HepG2 (cell line): ENCODE data around the gene UBAP2. TPM values are rescaled to one million over a fixed set of nuclear protein-coding genes. Genes with fewer than 3 reads are reported as not detected.

Experiments
- ATAC-seq: fragments of 200-7000 bp; cut with Tn5 transposase; 3 replicates; pipeline ENCODE4 v1.9.1; 2020; ENCODE audit warnings: mild to moderate bottlenecking, moderate library complexity
- BruUV-seq: library from RNA; stranded (reverse); fragments of 400-500 nt; replicated peaks from 2 replicates; lab custom pipeline; 2021; lab: Mats Ljungman, UMichigan
- CTCF ChIA-PET: fragments of 300-600 bp; formaldehyde crosslinking; extraction: SDS; loops from one replicate; lab custom pipeline; 2021; ENCODE audit warnings: low total read pairs, inconsistent platforms, low intra/inter-chr PET ratio; lab: Yijun Ruan, JAX
- POLR2A ChIA-PET: fragments of 350-600 bp; sonication (Branson Sonifier 250); formaldehyde crosslinking; loops from one replicate; lab custom pipeline; 2020; ENCODE audit warnings: antibody characterized with exemption, inconsistent platforms; lab: Yijun Ruan, JAX
- DNase-seq: peaks from one replicate; pipeline ENCODE4 v3.0.0-alpha.2; 2015; ENCODE audit warnings: low spot score
- FAIRE-seq: peaks from 3 replicates; lab custom pipeline; 2011; peaks lifted over from hg19 to GRCh38; lab: Jason Lieb, UNC
- H2AFZ ChIP-seq: one replicate; pipeline ENCODE4 v1.6.1; 2011; ENCODE audit warnings: low read length, inconsistent platforms
- H3K27ac ChIP-seq: fragments of 300-600 bp; 3 replicates; pipeline ENCODE4 v1.8.0; 2011; ENCODE audit warnings: mixed run types, mild to moderate bottlenecking, mixed read lengths, low read length, inconsistent platforms; ENCODE audit not compliant: insufficient read depth; ENCODE audit errors: extremely low read length
- H3K27me3 ChIP-seq, 2 experiments: fragments of 200-600 bp in 1 of 2; 2 replicates in 1 of 2; 3 replicates in 1 of 2; pipeline versions ENCODE4 v1.6.0 to v1.8.0; 2011; ENCODE audit warnings: low read length in 2 of 2, mild to moderate bottlenecking in 2 of 2, moderate library complexity in 2 of 2, inconsistent platforms in 1 of 2; ENCODE audit not compliant: insufficient read depth in 2 of 2, control insufficient read depth in 1 of 2
- H3K36me3 ChIP-seq, 2 experiments: fragments of 200-600 bp in 1 of 2; replicated peaks in 1 of 2; 2 replicates in 1 of 2; 3 replicates in 1 of 2; pipeline versions ENCODE4 v1.5.1 to v1.8.0; 2011; ENCODE audit warnings: low read length in 2 of 2, inconsistent platforms in 1 of 2; ENCODE audit not compliant: insufficient read depth in 2 of 2, control insufficient read depth in 1 of 2
- H3K4me1 ChIP-seq: 2 replicates; pipeline ENCODE4 v1.5.1; 2012; ENCODE audit warnings: low read length, inconsistent platforms; ENCODE audit not compliant: insufficient read depth
- H3K4me2 ChIP-seq: 2 replicates; pipeline ENCODE4 v1.6.0; 2011; ENCODE audit warnings: low read depth, low read length, inconsistent platforms
- H3K4me3 ChIP-seq, 3 experiments: fragments of 200-600 bp in 1 of 3; sonication (generic), shearing (Covaris generic) in 1 of 3; replicated peaks in 1 of 3; 2 replicates each; pipeline ENCODE4 v1.5.1; 2011 to 2016; ENCODE audit warnings: low read length in 3 of 3, inconsistent platforms in 2 of 3, low read depth in 2 of 3, mild to moderate bottlenecking in 2 of 3, control low read depth in 1 of 3, mixed read lengths in 1 of 3; ENCODE audit not compliant: insufficient read depth in 1 of 3
- H3K79me2 ChIP-seq: one replicate; pipeline ENCODE4 v1.6.1; 2011; ENCODE audit warnings: low read length, inconsistent platforms; ENCODE audit not compliant: insufficient read depth
- H3K9ac ChIP-seq: 2 replicates; pipeline ENCODE4 v1.6.0; 2011; ENCODE audit warnings: mild to moderate bottlenecking, low read depth, low read length, inconsistent platforms; ENCODE audit not compliant: insufficient read depth
- H3K9me3 ChIP-seq: 2 replicates; pipeline ENCODE4 v1.5.1; 2012; ENCODE audit warnings: mild to moderate bottlenecking, low read length
- H4K20me1 ChIP-seq: 2 replicates; pipeline ENCODE4 v1.6.0; 2011; ENCODE audit warnings: inconsistent platforms, mild to moderate bottlenecking, low read length, moderate library complexity; ENCODE audit not compliant: insufficient read depth
- FOXC1 ChIP-seq: sonication (generic); formaldehyde crosslinking; IDR thresholded peaks from 2 replicates; pipeline ENCODE4 v1.8.0; 2022; ENCODE audit warnings: mild to moderate bottlenecking, missing genetic modification reagents, borderline replicate concordance
- FOXO4 ChIP-seq: sonication (generic); formaldehyde crosslinking; conservative IDR thresholded peaks from 2 replicates; pipeline ENCODE4 v1.8.1; 2023; ENCODE audit warnings: missing genetic modification reagents
- HNF4A ChIP-seq: sonication (generic); formaldehyde crosslinking; IDR thresholded peaks from 2 replicates; pipeline ENCODE4 v1.4.0; 2020; ENCODE audit warnings: missing genetic modification reagents
- MLX ChIP-seq: IDR thresholded peaks from 2 replicates; pipeline ENCODE4 v1.6.1; 2016
- RBM22 ChIP-seq: fragments of 200-400 bp; formaldehyde crosslinking; optimal IDR thresholded peaks from 2 replicates; pipeline ENCODE3; 2017; ENCODE audit warnings: mild to moderate bottlenecking, low read length, moderate library complexity
- SNAPC5 ChIP-seq: sonication (generic); formaldehyde crosslinking; IDR thresholded peaks from 2 replicates; pipeline ENCODE4 v1.8.1; 2023; ENCODE audit warnings: mild to moderate bottlenecking, missing genetic modification reagents, borderline replicate concordance
- ZNF737 ChIP-seq: sonication (generic); formaldehyde crosslinking; IDR thresholded peaks from 2 replicates; pipeline ENCODE4 v1.5.0; 2020; ENCODE audit warnings: missing genetic modification reagents, mild to moderate bottlenecking, borderline replicate concordance
- ZSCAN29 ChIP-seq: sonication (generic); formaldehyde crosslinking; conservative IDR thresholded peaks from 2 replicates; pipeline ENCODE4 v1.4.0; 2020; ENCODE audit warnings: mild to moderate bottlenecking, missing genetic modification reagents
- WGBS: methylation state at CpG from one replicate; pipeline ENCODE4 v1.1.6; 2017; ENCODE audit warnings: low lambda C conversion rate; 5-methylcytosine and 5-hydroxymethylcytosine counted together
- in situ Hi-C: cut with HindIII; loops from 2 replicates; pipeline ENCODE4 v1.10.0; 2017; ENCODE audit warnings: low pct_unique_long_range_greater_than_20kb; ENCODE audit not compliant: extremely low pct_ligation_motif_present
- intact Hi-C: fragments of 100-400 bp; cut with micrococcal nuclease; formaldehyde crosslinking; loops from one replicate; pipeline ENCODE4 v1.10.0; 2022; ENCODE audit not compliant: unreplicated experiment
- polyA plus RNA-seq, 8 experiments: library from polyadenylated mRNA; depleted of rRNA in 3 of 8; stranded (reverse) in 7 of 8; unstranded in 1 of 8; fragments of >200 nt; fragmentation: Illumina TruSeq in 4 of 8; extraction: Trizol in 4 of 8; gene quantifications; 2 replicates each; pipeline versions ENCODE4 v1.2.1 to v1.2.3, GENCODE V29; 2011 to 2016; ENCODE audit warnings: low read depth in 4 of 8, missing spikeins in 1 of 8, mixed read lengths in 1 of 8; ENCODE audit not compliant: insufficient read depth in 1 of 8
- total RNA-seq, 5 experiments: library from RNA; depleted of rRNA; stranded (reverse); fragments of >200 nt; fragmentation: Illumina TruSeq; extraction: Trizol; gene quantifications; 2 replicates each; pipeline ENCODE4 v1.2.3, GENCODE V29; 2016; ENCODE audit warnings: low read depth in 1 of 5
- TF ChIP-seq, protein P1 (sequence below): sonication (generic); formaldehyde crosslinking; IDR thresholded peaks from 2 replicates; pipeline ENCODE4 v1.4.0; 2020; ENCODE audit warnings: missing genetic modification reagents
- TF ChIP-seq, protein P2 (sequence below): sonication (generic); formaldehyde crosslinking; IDR thresholded peaks from 2 replicates; pipeline ENCODE4 v1.5.1; 2020; ENCODE audit warnings: mild to moderate bottlenecking, missing genetic modification reagents, moderate library complexity

Gene UBAP2
- total and polyA plus RNA-seq, 2 of the 13 experiments (the other 11 are each of a cell fraction or from before 2014, with no cell fraction given) = 19.0 to 22.0 TPM

DNA sequence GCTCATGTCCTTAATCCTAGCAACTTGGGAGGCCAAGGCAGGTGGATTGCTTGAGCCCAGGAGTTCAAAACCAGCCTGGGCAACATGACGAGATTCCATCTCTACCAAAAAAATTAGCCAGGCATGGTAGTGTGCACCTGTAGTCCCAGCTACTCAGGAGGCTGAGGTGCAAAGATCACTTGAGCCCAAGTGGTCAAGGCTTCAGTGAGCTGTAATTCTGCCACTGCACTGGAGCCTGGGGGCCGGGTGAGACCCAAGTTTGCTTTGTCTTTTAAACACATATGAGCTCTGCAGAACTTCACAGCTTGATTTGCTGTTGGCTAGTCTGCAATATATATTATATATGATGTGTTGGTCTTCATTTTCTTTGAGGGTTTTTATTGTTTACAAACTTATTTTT lies 141.9 kb downstream of the UBAP2 start:
- H3K27ac ChIP-seq = no peak overlapping the region
- BruUV-seq = no TSS peak
- peak; percentile 77 for ATAC-seq
- no peaks in the 10 kb centered on the region for H3K27me3 ChIP-seq
- H3K4me3 ChIP-seq = no peak overlapping the region
- CTCF ChIA-PET = no interaction called here
- no peak for FAIRE-seq
- no peak overlapping the region for H3K9ac ChIP-seq
- H3K36me3 ChIP-seq = peaks cover 7 to 45% of the 10 kb centered on the region in 2 experiments
- peaks cover 41% of the 10 kb centered on the region for H3K79me2 ChIP-seq
- peaks cover 11% of the 10 kb centered on the region for H4K20me1 ChIP-seq
- POLR2A ChIA-PET = no interaction called here
- H3K4me1 ChIP-seq = peaks cover 20% of the 10 kb centered on the region
- no peak overlapping the region for H2AFZ ChIP-seq
- no peak overlapping the region for H3K4me2 ChIP-seq
- no peaks in the 10 kb centered on the region for H3K9me3 ChIP-seq
- no peak for DNase-seq
- TF ChIP-seq ZSCAN29 (CRISPR knock-in tag) (no peak), HNF4A (CRISPR knock-in tag) (peak; percentile 66)
- WGBS = 100% methylated on average over 1 of the region's 2 CpGs
- in situ Hi-C loops = no loop called here
- intact Hi-C loops = no loop called here

DNA sequence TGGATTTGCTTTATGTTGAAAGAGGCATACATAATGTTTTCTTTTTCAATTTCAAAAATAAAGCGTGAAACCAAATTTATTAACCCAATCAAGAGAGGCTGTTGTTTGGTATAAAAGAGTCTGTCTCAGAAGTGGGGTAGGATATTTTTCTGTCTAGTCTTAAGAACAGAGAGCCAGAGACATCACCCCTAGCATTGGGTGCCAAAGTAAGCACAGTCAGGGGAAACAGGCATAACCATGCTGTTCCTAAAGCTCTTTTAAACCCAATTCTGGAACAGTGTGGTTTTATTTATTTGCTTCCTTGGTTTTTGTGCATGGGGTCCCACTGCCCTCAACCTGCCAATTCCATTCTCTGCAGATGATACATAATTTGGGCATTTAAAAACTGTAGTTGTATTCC lies 143.6 kb downstream of the UBAP2 start:
- Histone ChIP-seq H3K9me3 (no peaks in the 10 kb centered on the region), H3K9ac (no peak overlapping the region), H3K4me2 (no peak overlapping the region), H2AFZ (no peak overlapping the region), H3K79me2 (peaks cover 43% of the 10 kb centered on the region), H3K4me1 (peaks cover 20% of the 10 kb centered on the region), H4K20me1 (peaks cover 11% of the 10 kb centered on the region), H3K27me3 (no peaks in the 10 kb centered on the region), H3K4me3 (no peak overlapping the region), H3K27ac (no peak overlapping the region), H3K36me3 (peaks cover 7 to 59% of the 10 kb centered on the region in 2 experiments)
- in situ Hi-C loops (no loop called here), intact Hi-C loops (no loop called here)
- no TSS peak for BruUV-seq
- DNase-seq = no peak
- no peak for FAIRE-seq
- POLR2A ChIA-PET = no interaction called here
- 92% methylated on average over 1 of the region's 1 CpG for WGBS
- ATAC-seq = no peak
- CTCF ChIA-PET = no interaction called here
- TF ChIP-seq, protein P1, sequence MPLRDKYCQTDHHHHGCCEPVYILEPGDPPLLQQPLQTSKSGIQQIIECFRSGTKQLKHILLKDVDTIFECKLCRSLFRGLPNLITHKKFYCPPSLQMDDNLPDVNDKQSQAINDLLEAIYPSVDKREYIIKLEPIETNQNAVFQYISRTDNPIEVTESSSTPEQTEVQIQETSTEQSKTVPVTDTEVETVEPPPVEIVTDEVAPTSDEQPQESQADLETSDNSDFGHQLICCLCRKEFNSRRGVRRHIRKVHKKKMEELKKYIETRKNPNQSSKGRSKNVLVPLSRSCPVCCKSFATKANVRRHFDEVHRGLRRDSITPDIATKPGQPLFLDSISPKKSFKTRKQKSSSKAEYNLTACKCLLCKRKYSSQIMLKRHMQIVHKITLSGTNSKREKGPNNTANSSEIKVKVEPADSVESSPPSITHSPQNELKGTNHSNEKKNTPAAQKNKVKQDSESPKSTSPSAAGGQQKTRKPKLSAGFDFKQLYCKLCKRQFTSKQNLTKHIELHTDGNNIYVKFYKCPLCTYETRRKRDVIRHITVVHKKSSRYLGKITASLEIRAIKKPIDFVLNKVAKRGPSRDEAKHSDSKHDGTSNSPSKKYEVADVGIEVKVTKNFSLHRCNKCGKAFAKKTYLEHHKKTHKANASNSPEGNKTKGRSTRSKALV (CRISPR knock-in tag) = no peak
- TF ChIP-seq, protein P2, sequence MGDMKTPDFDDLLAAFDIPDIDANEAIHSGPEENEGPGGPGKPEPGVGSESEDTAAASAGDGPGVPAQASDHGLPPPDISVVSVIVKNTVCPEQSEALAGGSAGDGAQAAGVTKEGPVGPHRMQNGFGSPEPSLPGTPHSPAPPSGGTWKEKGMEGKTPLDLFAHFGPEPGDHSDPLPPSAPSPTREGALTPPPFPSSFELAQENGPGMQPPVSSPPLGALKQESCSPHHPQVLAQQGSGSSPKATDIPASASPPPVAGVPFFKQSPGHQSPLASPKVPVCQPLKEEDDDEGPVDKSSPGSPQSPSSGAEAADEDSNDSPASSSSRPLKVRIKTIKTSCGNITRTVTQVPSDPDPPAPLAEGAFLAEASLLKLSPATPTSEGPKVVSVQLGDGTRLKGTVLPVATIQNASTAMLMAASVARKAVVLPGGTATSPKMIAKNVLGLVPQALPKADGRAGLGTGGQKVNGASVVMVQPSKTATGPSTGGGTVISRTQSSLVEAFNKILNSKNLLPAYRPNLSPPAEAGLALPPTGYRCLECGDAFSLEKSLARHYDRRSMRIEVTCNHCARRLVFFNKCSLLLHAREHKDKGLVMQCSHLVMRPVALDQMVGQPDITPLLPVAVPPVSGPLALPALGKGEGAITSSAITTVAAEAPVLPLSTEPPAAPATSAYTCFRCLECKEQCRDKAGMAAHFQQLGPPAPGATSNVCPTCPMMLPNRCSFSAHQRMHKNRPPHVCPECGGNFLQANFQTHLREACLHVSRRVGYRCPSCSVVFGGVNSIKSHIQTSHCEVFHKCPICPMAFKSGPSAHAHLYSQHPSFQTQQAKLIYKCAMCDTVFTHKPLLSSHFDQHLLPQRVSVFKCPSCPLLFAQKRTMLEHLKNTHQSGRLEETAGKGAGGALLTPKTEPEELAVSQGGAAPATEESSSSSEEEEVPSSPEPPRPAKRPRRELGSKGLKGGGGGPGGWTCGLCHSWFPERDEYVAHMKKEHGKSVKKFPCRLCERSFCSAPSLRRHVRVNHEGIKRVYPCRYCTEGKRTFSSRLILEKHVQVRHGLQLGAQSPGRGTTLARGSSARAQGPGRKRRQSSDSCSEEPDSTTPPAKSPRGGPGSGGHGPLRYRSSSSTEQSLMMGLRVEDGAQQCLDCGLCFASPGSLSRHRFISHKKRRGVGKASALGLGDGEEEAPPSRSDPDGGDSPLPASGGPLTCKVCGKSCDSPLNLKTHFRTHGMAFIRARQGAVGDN (CRISPR knock-in tag) = no peak
- TF ChIP-seq RBM22 (no peak), FOXC1 (CRISPR knock-in tag) (no peak), ZNF737 (CRISPR knock-in tag) (no peak), SNAPC5 (CRISPR knock-in tag) (no peak), FOXO4 (CRISPR knock-in tag) (no peak), MLX (CRISPR knock-in tag) (no peak)
